ENCODE results near the gene UHMK1.
"Not testable (repeated sequence)": the region's sequence is repeated elsewhere in the genome, so short reads cannot be mapped to it uniquely, and the experiment has no call there.

The UHMK1 gene

GRCh38 chr1:162570718-162571117 is 73.1 kb downstream of the UHMK1 start:
- no peak for DNase-seq

GRCh38 chr1:162571121-162571520 is 73.5 kb downstream of the UHMK1 start:
- DNase-seq = not testable (repeated sequence)

- DNase-seq = no peak
Measured at GRCh38 chr1:162571696-162572095, 74.1 kb downstream of the UHMK1 start.

GRCh38 chr1:162573136-162573535 is 75.5 kb downstream of the UHMK1 start:
- DNase-seq = no peak

- no peak for DNase-seq
Measured at GRCh38 chr1:162578071-162578700, 80.6 kb downstream of the UHMK1 start.

- no peak for DNase-seq
Measured at GRCh38 chr1:162578936-162579335, 81.3 kb downstream of the UHMK1 start.

Measured in activated T-cell treated with anti-CD3 and anti-CD28 coated beads for 4 hours (primary cell).